ENCODE measurements around the gene ZNF582. TPM values are rescaled to one million over a fixed set of nuclear protein-coding genes. Genes with fewer than 3 reads are reported as not detected.

The ZNF582 gene
- total and polyA plus RNA-seq, 12 donors, result 3.0 to 6.2 (median 4.5) TPM

GRCh38 chr19:56351208-56351607 is 42.1 kb downstream of the ZNF582 start:
- H3K4me3 ChIP-seq, result no peak overlapping the region
- ATAC-seq, result no peak
- WGBS, 2 donors, result 78 to 81% methylated on average over 6 of the region's 6 CpGs
- TF ChIP-seq CTCF (IDR thresholded peaks at IDR 0.05), result no peak
- H3K4me1 ChIP-seq, result no peaks in the 10 kb centered on the region
- intact Hi-C loops (cut with DNase I), result loop anchor here in 7 of 10 donors (2.0 to 10.0 kb wide), 6 partner anchors 98 to 284 kb away; partner anchors contain the start of gene GALP (in 1 of the 7)
- H3K27me3 ChIP-seq, result no peaks in the 10 kb centered on the region
- no peaks in the 10 kb centered on the region for H3K36me3 ChIP-seq
- no peak overlapping the region for H3K27ac ChIP-seq
- H3K9me3 ChIP-seq, result no peaks in the 10 kb centered on the region
- no peak for DNase-seq

- DNase-seq (peak in 1 of 2 donors; percentile 54), ATAC-seq (peak in 1 of 8 donors; percentile 56)
- Histone ChIP-seq H3K4me1 (no peaks in the 10 kb centered on the region), H3K36me3 (no peaks in the 10 kb centered on the region), H3K27me3 (no peaks in the 10 kb centered on the region), H3K27ac (no peak overlapping the region), H3K4me3 (no peak overlapping the region), H3K9me3 (no peaks in the 10 kb centered on the region)
- WGBS, 2 donors, result 18 to 20% methylated on average over 8 of the region's 8 CpGs
- intact Hi-C loops (cut with DNase I), result loop anchor here in 7 of 10 donors (2.0 to 10.0 kb wide), 6 partner anchors 98 to 283 kb away; partner anchors contain the start of gene GALP (in 1 of the 7)
- peak; percentile 80 to 95 (median 89) for TF ChIP-seq CTCF (IDR thresholded peaks at IDR 0.05)
These were observed 42.8 kb downstream of the ZNF582 start for GRCh38 chr19:56350416-56351045.

- intact Hi-C loops (cut with DNase I), result loop anchor here in 3 of 10 donors (5.0 to 10.0 kb wide), 3 partner anchors 96 to 271 kb away; partner anchors contain the start of gene GALP (in 1 of the 3)
- Histone ChIP-seq H3K36me3 (no peaks in the 10 kb centered on the region), H3K4me1 (no peaks in the 10 kb centered on the region), H3K27me3 (no peaks in the 10 kb centered on the region), H3K27ac (no peak overlapping the region), H3K4me3 (no peak overlapping the region), H3K9me3 (peaks cover 0 to 1% (median 0%) of the 10 kb centered on the region in 11 donors)
- no peak for ATAC-seq
- TF ChIP-seq CTCF (IDR thresholded peaks at IDR 0.05), result peak in 6 of 9 donors; percentile 5 to 40 (median 18)
- DNase-seq, result no peak
- 66 to 70% methylated on average over 5 of the region's 5 CpGs for WGBS, 2 donors
These were observed 45.0 kb downstream of the ZNF582 start for GRCh38 chr19:56348289-56348877.

GRCh38 chr19:56347163-56347778 is 46.1 kb downstream of the ZNF582 start:
- no peak for DNase-seq
- Histone ChIP-seq H3K36me3 (no peaks in the 10 kb centered on the region), H3K4me1 (no peaks in the 10 kb centered on the region), H3K27me3 (no peaks in the 10 kb centered on the region), H3K4me3 (no peak overlapping the region), H3K9me3 (peaks cover 0 to 7% (median 0%) of the 10 kb centered on the region in 11 donors), H3K27ac (no peak overlapping the region)
- no peak for ATAC-seq
- TF ChIP-seq CTCF (IDR thresholded peaks at IDR 0.05), result no peak
- intact Hi-C loops (cut with DNase I), result loop anchor here in 3 of 10 donors (5.0 to 10.0 kb wide), 3 partner anchors 95 to 270 kb away; partner anchors contain the start of gene GALP (in 1 of the 3)
- WGBS, 2 donors, result 55 to 59% methylated on average over 7 of the region's 7 CpGs
